ENCODE data around the gene CCN5. TPM values are rescaled to one million over a fixed set of nuclear protein-coding genes. Genes with fewer than 3 reads are reported as not detected.
A peak's percentile ranks its signal among the peaks of the same experiment; 100 is the strongest.

Gene CCN5
- total and polyA plus RNA-seq, 2 experiments from 2014 or later: 23.6 to 47.3 TPM

DNA sequence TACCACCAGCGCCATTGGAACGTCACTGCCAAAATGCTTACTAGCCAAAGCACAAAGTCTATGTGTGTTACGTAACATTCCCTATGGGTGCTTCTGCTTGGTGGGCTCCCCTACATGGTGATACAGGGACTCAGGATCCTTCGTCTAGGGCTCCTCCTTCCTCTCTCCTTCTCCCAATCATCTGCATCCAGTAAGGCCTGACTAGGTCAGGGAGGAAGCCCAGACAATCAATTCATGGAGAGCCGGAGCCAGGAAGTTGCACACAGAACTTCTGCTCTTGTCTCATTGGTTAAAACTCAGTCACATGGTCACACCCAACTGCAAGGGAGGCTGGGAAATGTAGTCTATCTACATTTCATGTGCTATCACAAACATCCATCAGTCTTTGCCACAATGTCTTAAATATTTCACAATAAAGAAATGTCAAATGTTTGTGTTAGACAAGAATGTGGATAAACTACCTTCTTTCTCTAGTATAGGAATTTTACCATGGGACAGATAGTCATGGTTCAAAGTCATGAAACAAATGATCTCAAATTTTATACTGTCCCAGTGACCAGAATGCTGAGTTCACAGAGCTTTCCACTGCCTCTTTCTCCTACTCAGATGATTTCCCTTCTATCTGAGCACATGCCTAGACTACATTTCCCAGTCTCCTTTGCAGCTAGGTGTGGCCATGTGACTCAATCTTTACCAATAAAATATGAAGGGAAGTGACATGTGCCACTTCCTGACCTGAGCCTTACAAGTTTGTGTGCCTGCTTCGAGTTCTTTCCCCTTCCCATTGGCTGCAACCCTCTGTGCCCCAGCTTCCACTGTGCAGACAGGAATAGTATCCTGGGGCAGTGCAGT is 21.2 kb downstream of the CCN5 start:
- no peaks in the 10 kb centered on the region for H3K27me3 ChIP-seq (replicated peaks; ENCODE audit: insufficient read depth)
- H3K9ac ChIP-seq: no peak overlapping the region
- no peaks in the 10 kb centered on the region for H3K9me3 ChIP-seq (ENCODE audit: low read depth)
- no peaks in the 10 kb centered on the region for H3K79me2 ChIP-seq (ENCODE audit: insufficient read depth)
- no peaks in the 10 kb centered on the region for H3K36me3 ChIP-seq (ENCODE audit: low read depth)
- DNase-seq: peak; percentile 88
- H3K9me2 ChIP-seq (ENCODE audit: insufficient read depth): no peaks in the 10 kb centered on the region
- H3F3A ChIP-seq (ENCODE audit: insufficient read depth): peaks cover 22% of the 10 kb centered on the region; the same call in 1 of the 2 replicates
- TF ChIP-seq EZH2 (IDR thresholded peaks at IDR 0.05; ENCODE audit: insufficient read depth, poor library complexity, severe bottlenecking): no peak
- TF ChIP-seq EZH2phosphoT487 (IDR thresholded peaks at IDR 0.05; ENCODE audit: insufficient read depth, low read depth): no peak
- H3K4me3 ChIP-seq: no peak overlapping the region
- H2AFZ ChIP-seq: peak overlapping the region; percentile 78
- in situ Hi-C loops (cut with MboI): no loop called here
- WGBS, 2 experiments (ENCODE audit: low coverage in 1 of 2, low lambda C conversion rate in 2 of 2, missing lambda C conversion rate in 2 of 2): 26 to 34% methylated on average over 6 of the region's 6 CpGs
- H4K20me1 ChIP-seq (ENCODE audit: insufficient read depth): no peaks in the 10 kb centered on the region
- peak overlapping the region; percentile 5; the same call in 1 of the 2 replicates for H3K27ac ChIP-seq
- no peak overlapping the region for H3K4me2 ChIP-seq (ENCODE audit: unreplicated experiment)
- peaks cover 17% of the 10 kb centered on the region for H3K4me1 ChIP-seq (ENCODE audit: insufficient read depth)

DNA sequence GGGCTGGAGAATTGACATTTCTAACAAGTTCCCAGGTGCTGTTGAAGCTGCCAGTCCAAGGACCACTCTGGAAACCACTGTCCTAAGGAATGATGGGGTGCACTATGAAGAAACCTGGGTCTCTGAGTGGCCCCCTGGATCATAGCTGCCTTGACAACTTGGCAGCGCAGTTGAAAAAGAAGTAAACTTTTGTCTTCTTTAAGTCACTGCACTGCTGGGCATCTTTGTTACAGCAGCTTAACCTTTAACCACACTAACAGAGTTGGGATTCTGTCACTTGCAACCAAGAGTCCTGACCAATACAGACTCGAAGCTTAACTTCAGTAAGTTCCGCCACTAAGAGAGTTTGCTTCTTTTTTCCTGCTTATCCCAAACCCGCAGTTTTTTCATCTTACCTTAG is 21.9 kb downstream of the CCN5 start:
- Histone ChIP-seq H3K36me3 (ENCODE audit: low read depth) (no peaks in the 10 kb centered on the region), H3K27me3 (replicated peaks; ENCODE audit: insufficient read depth) (no peaks in the 10 kb centered on the region), H3K9me3 (ENCODE audit: low read depth) (no peaks in the 10 kb centered on the region), H3K79me2 (ENCODE audit: insufficient read depth) (no peaks in the 10 kb centered on the region), H3K9me2 (ENCODE audit: insufficient read depth) (no peaks in the 10 kb centered on the region), H2AFZ (no peak overlapping the region), H3K9ac (no peak overlapping the region), H3K27ac (no peak overlapping the region), H3K4me2 (ENCODE audit: unreplicated experiment) (no peak overlapping the region), H3K4me1 (ENCODE audit: insufficient read depth) (peaks cover 17% of the 10 kb centered on the region), H3F3A (ENCODE audit: insufficient read depth) (peaks cover 14% of the 10 kb centered on the region; the same call in 1 of the 2 replicates), H4K20me1 (ENCODE audit: insufficient read depth) (no peaks in the 10 kb centered on the region), H3K4me3 (no peak overlapping the region)
- no peak for DNase-seq
- 88 to 93% methylated on average over 4 of the region's 4 CpGs for WGBS, 2 experiments (ENCODE audit: low coverage in 1 of 2, low lambda C conversion rate in 2 of 2, missing lambda C conversion rate in 2 of 2)
- in situ Hi-C loops (cut with MboI): no loop called here
- TF ChIP-seq EZH2 (IDR thresholded peaks at IDR 0.05; ENCODE audit: insufficient read depth, poor library complexity, severe bottlenecking) (no peak), EZH2phosphoT487 (IDR thresholded peaks at IDR 0.05; ENCODE audit: insufficient read depth, low read depth) (no peak)

DNA sequence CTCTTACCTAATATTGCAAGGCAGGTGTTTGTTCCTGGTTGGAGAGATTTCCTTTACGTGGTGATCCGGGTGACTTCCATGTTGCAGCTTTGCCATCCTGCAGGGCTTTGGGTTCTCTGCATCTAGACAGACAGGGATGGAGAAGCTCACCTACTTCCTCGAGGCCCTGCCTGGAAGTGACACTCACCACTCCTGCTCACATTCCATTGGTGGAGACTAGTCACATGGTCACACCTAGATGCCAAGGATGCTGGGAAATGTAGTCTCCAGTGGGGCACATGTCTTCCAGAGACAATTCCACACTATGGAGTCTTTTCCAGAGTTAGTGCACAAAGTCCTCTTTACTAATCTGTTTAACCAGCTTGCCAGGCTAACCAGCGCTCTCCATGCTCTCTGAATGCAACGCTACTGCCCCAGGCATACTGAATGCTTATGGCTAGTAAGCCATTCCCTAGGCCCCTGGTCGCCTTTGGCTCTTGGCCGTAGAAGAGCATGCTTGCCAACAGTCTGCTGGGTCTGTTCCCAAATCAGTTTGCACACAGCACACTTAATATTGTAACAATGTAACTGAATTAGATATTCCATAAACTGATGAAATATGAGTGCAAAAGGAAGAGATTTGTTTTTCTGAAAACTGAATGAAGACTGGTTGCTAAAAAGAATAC is 23.8 kb downstream of the CCN5 start:
- Histone ChIP-seq H4K20me1 (ENCODE audit: insufficient read depth) (no peaks in the 10 kb centered on the region), H3K79me2 (ENCODE audit: insufficient read depth) (no peaks in the 10 kb centered on the region), H3K27me3 (replicated peaks; ENCODE audit: insufficient read depth) (no peaks in the 10 kb centered on the region), H3K9me2 (ENCODE audit: insufficient read depth) (no peaks in the 10 kb centered on the region), H3K9ac (no peak overlapping the region), H2AFZ (peak overlapping the region; percentile 55; the same call in 1 of the 2 replicates), H3F3A (ENCODE audit: insufficient read depth) (peaks cover 8% of the 10 kb centered on the region; the same call in 1 of the 2 replicates), H3K9me3 (ENCODE audit: low read depth) (no peaks in the 10 kb centered on the region), H3K4me2 (ENCODE audit: unreplicated experiment) (no peak overlapping the region), H3K4me1 (ENCODE audit: insufficient read depth) (peaks cover 17% of the 10 kb centered on the region), H3K4me3 (0 out of 2 replicates have a peak overlapping the region, but pooled peaks have one; percentile 26), H3K36me3 (ENCODE audit: low read depth) (no peaks in the 10 kb centered on the region), H3K27ac (no peak overlapping the region)
- WGBS, 2 experiments (ENCODE audit: low coverage in 1 of 2, low lambda C conversion rate in 2 of 2, missing lambda C conversion rate in 2 of 2): 30 to 32% methylated on average over 7 of the region's 7 CpGs
- peak; percentile 85 for DNase-seq
- in situ Hi-C loops (cut with MboI): no loop called here
- TF ChIP-seq EZH2 (IDR thresholded peaks at IDR 0.05; ENCODE audit: insufficient read depth, poor library complexity, severe bottlenecking): no peak
- TF ChIP-seq EZH2phosphoT487 (IDR thresholded peaks at IDR 0.05; ENCODE audit: insufficient read depth, low read depth): no peak

DNA sequence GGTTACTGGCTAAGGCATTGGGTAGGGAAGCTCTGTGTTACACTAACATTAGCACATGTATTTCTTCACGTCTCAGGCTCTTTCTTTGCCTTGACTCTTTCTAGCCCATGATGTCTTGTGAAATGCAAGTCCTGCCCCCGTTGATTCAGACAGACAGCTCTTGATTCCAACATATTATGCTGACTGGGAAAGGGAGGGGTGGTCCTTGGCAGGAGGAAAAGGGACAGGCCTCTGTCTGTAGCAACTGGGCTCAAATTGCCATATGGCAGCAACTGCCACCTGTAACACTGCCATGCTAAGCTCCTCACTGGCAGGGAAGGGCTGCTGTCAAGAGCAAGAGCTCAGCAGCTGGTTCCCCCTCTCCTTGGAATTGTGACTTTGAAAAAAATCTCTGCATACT is 24.8 kb downstream of the CCN5 start:
- Histone ChIP-seq H4K20me1 (ENCODE audit: insufficient read depth) (no peaks in the 10 kb centered on the region), H3K36me3 (ENCODE audit: low read depth) (no peaks in the 10 kb centered on the region), H2AFZ (no peak overlapping the region), H3K4me2 (ENCODE audit: unreplicated experiment) (no peak overlapping the region), H3K4me1 (ENCODE audit: insufficient read depth) (peaks cover 11% of the 10 kb centered on the region), H3K9me2 (ENCODE audit: insufficient read depth) (no peaks in the 10 kb centered on the region), H3K79me2 (ENCODE audit: insufficient read depth) (no peaks in the 10 kb centered on the region), H3K4me3 (no peak overlapping the region), H3F3A (ENCODE audit: insufficient read depth) (peaks cover 8% of the 10 kb centered on the region; the same call in 1 of the 2 replicates), H3K27ac (no peak overlapping the region), H3K27me3 (replicated peaks; ENCODE audit: insufficient read depth) (no peaks in the 10 kb centered on the region), H3K9me3 (ENCODE audit: low read depth) (no peaks in the 10 kb centered on the region), H3K9ac (no peak overlapping the region)
- TF ChIP-seq EZH2phosphoT487 (IDR thresholded peaks at IDR 0.05; ENCODE audit: insufficient read depth, low read depth) (no peak), EZH2 (IDR thresholded peaks at IDR 0.05; ENCODE audit: insufficient read depth, poor library complexity, severe bottlenecking) (no peak)
- 27 to 34% methylated on average over 2 of the region's 2 CpGs for WGBS, 2 experiments (ENCODE audit: low coverage in 1 of 2, low lambda C conversion rate in 2 of 2, missing lambda C conversion rate in 2 of 2)
- in situ Hi-C loops (cut with MboI): loop anchor here (10.0 kb wide), 1 partner anchor 125 kb away; no protein-coding TSS in a partner anchor
- no peak for DNase-seq
